GM12892 (cell line): ENCODE data around the gene FMN2.

Experiments
- POLR2A ChIP-seq: IDR thresholded peaks from 2 replicates; pipeline ENCODE4 v1.6.1; 2011; ENCODE audit warnings: low read depth, low read length, control low read depth
- POLR2AphosphoS5 ChIP-seq: IDR thresholded peaks from 2 replicates; pipeline ENCODE4 v1.6.1; 2011; ENCODE audit warnings: low read depth, low read length, control low read depth

GRCh38 chr1:240466509-240466908 lies 374.8 kb downstream of the FMN2 start:
- TF ChIP-seq POLR2AphosphoS5 (no peak), POLR2A (no peak)
